Mesenchymal stem cell (in vitro differentiated cells and primary cell): ENCODE measurements around the gene SGSM2.

Experiments
- DNase-seq: peaks from one replicate; pipeline ENCODE4 v3.0.0-alpha.2; 2013
- H2AFZ ChIP-seq: one replicate; pipeline ENCODE4 v1.6.1; 2013; ENCODE audit warnings: low read depth, mild to moderate bottlenecking, control low read depth, inconsistent platforms, low read length, moderate library complexity
- H2AK5ac ChIP-seq: 2 replicates; pipeline ENCODE4 v1.6.1; 2013; ENCODE audit warnings: low read length, moderate library complexity, mild to moderate bottlenecking, inconsistent platforms; ENCODE audit not compliant: severe bottlenecking
- H2BK120ac ChIP-seq: one replicate; pipeline ENCODE4 v1.6.1; 2013; ENCODE audit warnings: low read depth, mild to moderate bottlenecking, inconsistent platforms, low read length, moderate library complexity
- H2BK12ac ChIP-seq, 2 experiments: one replicate each; pipeline ENCODE4 v1.6.1; 2013; ENCODE audit warnings: inconsistent platforms in 2 of 2, low read length in 2 of 2, mild to moderate bottlenecking in 2 of 2, moderate library complexity in 2 of 2, control low read depth in 1 of 2
- H2BK15ac ChIP-seq: one replicate; pipeline ENCODE4 v1.6.1; 2013; ENCODE audit warnings: mild to moderate bottlenecking, low read depth, inconsistent platforms; ENCODE audit not compliant: poor library complexity, severe bottlenecking
- H2BK5ac ChIP-seq: 2 replicates; pipeline ENCODE4 v1.6.1; 2013; ENCODE audit warnings: low read depth, mild to moderate bottlenecking, low read length, control low read depth, inconsistent platforms; ENCODE audit not compliant: poor library complexity, severe bottlenecking
- H3K14ac ChIP-seq, 2 experiments: one replicate each; pipeline ENCODE4 v1.6.1; 2013; ENCODE audit warnings: inconsistent platforms in 2 of 2, low read length in 2 of 2, control low read depth in 1 of 2, mild to moderate bottlenecking in 1 of 2, moderate library complexity in 1 of 2
- H3K18ac ChIP-seq, 2 experiments: one replicate each; pipeline ENCODE4 v1.6.1; 2013; ENCODE audit warnings: inconsistent platforms in 2 of 2, low read length in 2 of 2, control low read depth in 1 of 2, low read depth in 1 of 2, mild to moderate bottlenecking in 1 of 2
- H3K23ac ChIP-seq, 2 experiments: one replicate each; pipeline ENCODE4 v1.6.1; 2013; ENCODE audit warnings: inconsistent platforms in 2 of 2, low read length in 2 of 2, mild to moderate bottlenecking in 2 of 2, moderate library complexity in 2 of 2, control low read depth in 1 of 2
- H3K27ac ChIP-seq: 2 replicates; pipeline ENCODE4 v1.5.1; 2013; ENCODE audit warnings: mild to moderate bottlenecking, moderate library complexity, low read length, control low read depth, inconsistent platforms; ENCODE audit not compliant: poor library complexity, severe bottlenecking
- H3K27me3 ChIP-seq, 2 experiments: 2 replicates each; pipeline versions ENCODE4 v1.6.1 to v1.7.0; 2013; ENCODE audit warnings: low read length in 2 of 2, mild to moderate bottlenecking in 2 of 2, moderate library complexity in 2 of 2, control low read depth in 1 of 2, inconsistent platforms in 1 of 2; ENCODE audit not compliant: control insufficient read depth in 1 of 2, insufficient read depth in 1 of 2
- H3K36me3 ChIP-seq, 2 experiments: 2 replicates each; pipeline versions ENCODE4 v1.6.1 to v1.7.0; 2013; ENCODE audit warnings: low read length in 2 of 2, control low read depth in 1 of 2, inconsistent platforms in 1 of 2, low read depth in 1 of 2, mild to moderate bottlenecking in 1 of 2; ENCODE audit not compliant: insufficient read depth in 2 of 2, control insufficient read depth in 1 of 2
- H3K4ac ChIP-seq, 2 experiments: one replicate each; pipeline ENCODE4 v1.6.1; 2013; ENCODE audit warnings: inconsistent platforms in 2 of 2, low read length in 2 of 2, mild to moderate bottlenecking in 2 of 2, moderate library complexity in 2 of 2, control low read depth in 1 of 2, low read depth in 1 of 2
- H3K4me1 ChIP-seq: 2 replicates; pipeline ENCODE4 v1.6.1; 2013; ENCODE audit warnings: low read depth, low read length, control low read depth; ENCODE audit not compliant: control insufficient read depth, insufficient read depth
- H3K4me2 ChIP-seq: 2 replicates; pipeline ENCODE4 v1.6.1; 2013; ENCODE audit warnings: low read length, mild to moderate bottlenecking, inconsistent platforms; ENCODE audit not compliant: poor library complexity, severe bottlenecking
- H3K4me3 ChIP-seq, 2 experiments: 2 replicates each; pipeline versions ENCODE4 v1.5.1 to v1.7.0; 2013; ENCODE audit warnings: low read length in 2 of 2, mild to moderate bottlenecking in 2 of 2, control low read depth in 1 of 2, low read depth in 1 of 2; ENCODE audit not compliant: insufficient read depth in 1 of 2
- H3K79me1 ChIP-seq: replicated peaks from 2 replicates; pipeline ENCODE4 v1.6.1; 2013; ENCODE audit warnings: mild to moderate bottlenecking, control low read depth, low read length, inconsistent platforms; ENCODE audit not compliant: poor library complexity, severe bottlenecking
- H3K9ac ChIP-seq: 2 replicates; pipeline ENCODE4 v1.7.0; 2013; ENCODE audit warnings: mild to moderate bottlenecking, low read length, moderate library complexity
- H3K9me3 ChIP-seq: 2 replicates; pipeline ENCODE4 v1.7.0; 2013; ENCODE audit warnings: mild to moderate bottlenecking, low read length; ENCODE audit not compliant: control insufficient read depth
- H4K8ac ChIP-seq: one replicate; pipeline ENCODE4 v1.6.1; 2013; ENCODE audit warnings: inconsistent platforms, mild to moderate bottlenecking, low read length, moderate library complexity
- H4K91ac ChIP-seq: one replicate; pipeline ENCODE4 v1.6.1; 2013; ENCODE audit warnings: mild to moderate bottlenecking, low read length, inconsistent platforms
- WGBS: methylation state at CpG from one replicate; pipeline ENCODE4 v1.1.7; 2013; ENCODE audit warnings: mixed read lengths; 5-methylcytosine and 5-hydroxymethylcytosine counted together

The SGSM2 gene

DNA sequence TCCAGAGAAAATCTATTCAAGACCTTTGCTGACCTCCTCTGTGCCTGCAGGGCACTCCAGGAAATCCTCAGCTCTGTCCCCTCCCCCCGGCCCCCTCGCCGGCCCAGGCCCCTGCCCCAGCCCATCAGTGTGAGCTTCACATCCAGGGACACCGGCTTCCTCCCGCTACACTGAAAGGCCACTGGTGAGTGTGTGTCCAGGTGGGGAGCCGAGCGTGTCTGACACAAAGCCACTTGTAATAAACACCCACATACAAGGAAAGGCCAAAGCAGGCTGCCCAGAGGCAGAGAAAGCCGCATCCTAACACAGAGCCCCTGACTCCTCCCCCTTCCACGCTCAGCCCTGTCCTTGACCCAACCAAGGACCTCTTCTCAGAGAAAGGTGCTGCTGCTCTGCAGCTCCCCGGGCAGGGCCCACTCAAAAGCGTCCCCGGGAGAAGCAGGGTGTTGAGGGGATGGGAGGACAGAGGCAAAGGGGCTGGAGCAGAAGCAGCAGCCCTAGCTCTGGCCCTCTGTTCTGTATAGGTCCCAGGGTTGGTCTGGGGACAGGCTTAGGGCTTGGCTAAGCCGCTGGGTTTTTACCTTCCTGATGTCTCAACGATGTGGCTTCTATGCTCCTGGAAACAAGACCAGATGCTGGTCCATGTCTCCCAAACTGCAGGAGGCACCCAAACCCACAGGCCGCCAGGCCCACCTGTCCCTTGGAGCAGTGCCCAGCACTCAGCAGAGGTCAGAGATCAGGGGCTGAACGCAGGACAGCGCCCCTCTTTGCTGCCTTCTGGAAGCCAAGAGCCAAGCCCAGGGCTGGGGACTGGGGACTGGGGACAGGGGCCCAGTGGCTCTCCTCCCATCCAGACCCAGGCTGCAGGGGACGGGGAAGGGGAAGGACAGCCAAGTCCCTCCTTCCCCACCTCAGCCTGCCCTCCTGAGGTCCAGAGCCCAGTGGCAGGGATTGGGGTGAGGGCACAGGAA lies 48.2 kb downstream of the SGSM2 start:
- Histone ChIP-seq H3K4me3 (no peak overlapping the region), H4K91ac (no peak overlapping the region), H3K27me3 (no peaks in the 10 kb centered on the region), H3K9ac (no peak overlapping the region), H2AFZ (no peak overlapping the region), H2BK5ac (no peak overlapping the region), H3K79me1 (peaks cover 24% of the 10 kb centered on the region), H2AK5ac (no peak overlapping the region), H2BK15ac (no peak overlapping the region), H3K23ac (no peak overlapping the region), H3K4me1 (peaks cover 4% of the 10 kb centered on the region), H2BK120ac (no peak overlapping the region), H3K27ac (no peak overlapping the region), H3K18ac (no peak overlapping the region), H4K8ac (no peak overlapping the region), H2BK12ac (peak overlapping the region in 1 of 2 experiments; percentile 47), H3K36me3 (peaks cover 60 to 75% of the 10 kb centered on the region in 2 experiments), H3K4me2 (no peak overlapping the region), H3K9me3 (no peaks in the 10 kb centered on the region), H3K14ac (no peak overlapping the region), H3K4ac (no peak overlapping the region)
- 54% methylated on average over 17 of the region's 18 CpGs for WGBS
- DNase-seq, result no peak

DNA sequence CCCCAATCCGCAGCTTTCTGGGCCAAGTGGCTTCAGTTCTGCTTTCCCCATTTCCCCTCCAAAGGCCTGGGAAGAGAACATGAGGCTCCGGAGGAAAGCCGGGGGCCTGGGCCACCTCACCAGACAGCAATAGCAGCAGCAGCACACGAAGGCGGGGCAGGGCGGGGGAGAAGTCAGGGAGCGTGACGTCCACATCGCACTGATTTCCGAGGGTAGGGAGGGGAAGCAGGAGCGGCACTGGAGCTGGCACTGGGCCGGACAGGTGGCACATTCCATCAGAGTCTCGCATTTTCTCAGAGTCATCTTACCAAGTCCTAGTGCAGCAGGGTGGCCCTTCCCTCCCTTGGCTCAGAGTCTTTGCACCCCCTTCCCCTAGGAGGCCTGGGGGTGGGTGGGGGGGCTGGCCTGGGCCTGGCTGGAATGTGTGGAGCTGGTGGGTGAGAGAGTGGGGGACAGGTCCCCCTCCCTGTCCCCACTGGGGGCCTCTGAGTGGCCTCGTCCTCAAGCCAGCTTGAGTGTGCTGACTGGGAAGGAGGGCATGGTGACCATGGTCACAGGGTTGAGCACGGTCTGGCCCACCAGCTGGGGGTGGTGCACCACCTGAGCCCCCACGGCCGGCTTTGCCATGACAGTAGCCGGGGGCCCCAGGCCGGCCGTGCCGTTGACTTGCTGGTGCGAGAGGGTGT lies 49.2 kb downstream of the SGSM2 start:
- no peak overlapping the region for H2AK5ac ChIP-seq
- H3K9me3 ChIP-seq, result no peaks in the 10 kb centered on the region
- H3K36me3 ChIP-seq, result peaks cover 55 to 67% of the 10 kb centered on the region in 2 experiments
- no peak overlapping the region for H2AFZ ChIP-seq
- no peak for DNase-seq
- no peak overlapping the region for H3K4me2 ChIP-seq
- peaks cover 31% of the 10 kb centered on the region for H3K79me1 ChIP-seq
- peaks cover 4% of the 10 kb centered on the region for H3K4me1 ChIP-seq
- no peaks in the 10 kb centered on the region for H3K27me3 ChIP-seq
- H2BK12ac ChIP-seq, result no peak overlapping the region
- no peak overlapping the region for H3K18ac ChIP-seq
- H3K4me3 ChIP-seq, result no peak overlapping the region
- H4K91ac ChIP-seq, result peak overlapping the region; percentile 78
- no peak overlapping the region for H3K4ac ChIP-seq
- no peak overlapping the region for H2BK5ac ChIP-seq
- H3K14ac ChIP-seq, result no peak overlapping the region
- no peak overlapping the region for H3K23ac ChIP-seq
- WGBS, result 91% methylated on average over 19 of the region's 22 CpGs
- H2BK120ac ChIP-seq, result no peak overlapping the region
- no peak overlapping the region for H2BK15ac ChIP-seq
- H3K9ac ChIP-seq, result no peak overlapping the region
- H3K27ac ChIP-seq, result no peak overlapping the region
- H4K8ac ChIP-seq, result no peak overlapping the region

DNA sequence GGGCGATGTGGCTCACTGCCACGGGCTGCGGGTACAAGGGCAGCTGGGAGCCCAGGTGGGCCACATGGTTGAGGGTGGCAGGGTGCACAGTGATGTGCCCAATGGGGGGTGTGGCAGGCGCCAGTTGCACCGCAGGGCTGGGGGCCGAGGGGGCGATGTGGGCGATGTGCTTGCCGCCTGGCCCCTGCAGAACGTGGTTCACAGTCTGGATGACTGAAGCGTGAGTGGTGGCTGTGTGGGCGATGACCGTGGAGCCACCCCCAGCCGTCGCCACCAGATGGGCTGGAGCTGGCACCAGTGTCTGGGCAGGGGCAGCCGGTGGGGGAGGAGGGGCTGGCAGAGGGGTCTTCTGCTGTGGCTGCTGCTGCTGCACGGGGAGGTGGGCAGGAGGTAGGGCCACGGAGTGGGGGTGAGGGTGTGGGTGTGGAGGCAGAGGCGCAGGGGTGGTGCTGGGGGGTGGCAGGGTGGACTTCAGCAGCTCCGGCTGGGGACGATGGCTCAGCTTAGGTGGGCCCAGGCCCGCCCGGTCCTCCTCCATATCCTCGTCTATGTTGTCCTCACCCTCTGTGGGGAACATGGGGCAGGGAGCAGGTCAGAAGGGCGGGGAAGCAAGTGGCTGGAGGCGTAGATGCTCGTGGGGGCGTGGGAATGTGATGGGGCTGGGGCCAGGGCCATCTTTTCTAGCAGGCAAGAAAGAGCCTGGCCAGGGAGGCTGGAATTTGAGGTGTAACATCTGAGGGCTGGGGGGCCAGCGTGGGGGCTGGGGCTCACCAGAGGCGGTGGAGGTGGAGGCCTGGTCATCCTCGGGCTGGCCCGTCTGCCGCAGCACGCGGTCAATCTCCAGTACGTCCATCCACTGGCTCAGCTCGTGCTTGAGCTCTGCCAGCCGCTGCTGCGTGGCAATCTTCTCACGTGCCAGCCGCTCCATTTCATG lies 50.1 kb downstream of the SGSM2 start:
- no peak overlapping the region for H4K8ac ChIP-seq
- H3K4me3 ChIP-seq, result peak overlapping the region in 1 of 2 experiments; percentile 9
- no peak overlapping the region for H2BK15ac ChIP-seq
- H3K18ac ChIP-seq, result no peak overlapping the region
- H3K27ac ChIP-seq, result no peak overlapping the region
- no peak overlapping the region for H3K4ac ChIP-seq
- peaks cover 10% of the 10 kb centered on the region for H3K4me1 ChIP-seq
- no peaks in the 10 kb centered on the region for H3K27me3 ChIP-seq
- no peak overlapping the region for H2BK120ac ChIP-seq
- 98% methylated on average over 41 of the region's 41 CpGs for WGBS
- peaks cover 55 to 62% of the 10 kb centered on the region in 2 experiments for H3K36me3 ChIP-seq
- no peak overlapping the region for H3K14ac ChIP-seq
- H3K4me2 ChIP-seq, result no peak overlapping the region
- H2AK5ac ChIP-seq, result no peak overlapping the region
- no peak overlapping the region for H3K9ac ChIP-seq
- H2BK5ac ChIP-seq, result no peak overlapping the region
- no peak overlapping the region for H2AFZ ChIP-seq
- peak overlapping the region; percentile 78 for H4K91ac ChIP-seq
- H3K9me3 ChIP-seq, result no peaks in the 10 kb centered on the region
- no peak overlapping the region for H3K23ac ChIP-seq
- H2BK12ac ChIP-seq, result no peak overlapping the region
- peaks cover 37% of the 10 kb centered on the region for H3K79me1 ChIP-seq
- no peak for DNase-seq
